NCI-H2196 (cell line): ENCODE data around the gene ANKIB1.

Experiments used
- DNase-seq: peaks from one replicate; lab custom pipeline; 2025; ENCODE audit not compliant: unreplicated experiment; lab: John Stamatoyannopoulos, UW

ANKIB1 gene

GRCh38 chr7:92266415-92267241 is 20.9 kb downstream of the ANKIB1 start:
- no peak for DNase-seq

GRCh38 chr7:92268921-92269320 is 23.1 kb downstream of the ANKIB1 start:
- no peak for DNase-seq

GRCh38 chr7:92275327-92275726 is 29.6 kb downstream of the ANKIB1 start:
- DNase-seq, result no peak

- no peak for DNase-seq
Measured at GRCh38 chr7:92276460-92276864, 30.7 kb downstream of the ANKIB1 start.

GRCh38 chr7:92279396-92280031 is 33.7 kb downstream of the ANKIB1 start:
- DNase-seq, result no peak

GRCh38 chr7:92281031-92281430 is 35.3 kb downstream of the ANKIB1 start:
- DNase-seq, result no peak

- no peak for DNase-seq
Measured at GRCh38 chr7:92282221-92282814, 36.5 kb downstream of the ANKIB1 start.

GRCh38 chr7:92282930-92283329 is 37.2 kb downstream of the ANKIB1 start:
- no peak for DNase-seq

- no peak for DNase-seq
Measured at GRCh38 chr7:92289321-92289720, 43.5 kb downstream of the ANKIB1 start.

GRCh38 chr7:92292981-92293380 is 47.2 kb downstream of the ANKIB1 start:
- no peak for DNase-seq

GRCh38 chr7:92293896-92294590 is 48.3 kb downstream of the ANKIB1 start:
- no peak for DNase-seq

- no peak for DNase-seq
Measured at GRCh38 chr7:92295391-92295790, 49.6 kb downstream of the ANKIB1 start.

- no peak for DNase-seq
Measured at GRCh38 chr7:92296235-92296634, 50.5 kb downstream of the ANKIB1 start.

- no peak for DNase-seq
Measured at GRCh38 chr7:92296880-92297445, 51.2 kb downstream of the ANKIB1 start.

- DNase-seq, result no peak
Measured at GRCh38 chr7:92297736-92298135, 52.0 kb downstream of the ANKIB1 start.

GRCh38 chr7:92303761-92304160 is 58.0 kb downstream of the ANKIB1 start:
- DNase-seq, result no peak

GRCh38 chr7:92304406-92304893 is 58.7 kb downstream of the ANKIB1 start:
- no peak for DNase-seq

- no peak for DNase-seq
Measured at GRCh38 chr7:92306153-92306552, 60.4 kb downstream of the ANKIB1 start.

GRCh38 chr7:92313055-92313454 is 67.3 kb downstream of the ANKIB1 start:
- DNase-seq, result no peak

GRCh38 chr7:92319243-92319642 is 73.5 kb downstream of the ANKIB1 start:
- no peak for DNase-seq

- DNase-seq, result no peak
Measured at GRCh38 chr7:92325173-92325572, 79.4 kb downstream of the ANKIB1 start.
